HG02981 (cell line): ENCODE measurements around the gene PROX2.

ENCODE experiments used
- ATAC-seq: cut with Tn5 transposase; IDR thresholded peaks from one replicate; pipeline ENCODE4 v1.9.1; 2021; ENCODE audit warnings: mild to moderate bottlenecking, moderate library complexity; ENCODE audit not compliant: unreplicated experiment

The PROX2 gene, protein sequence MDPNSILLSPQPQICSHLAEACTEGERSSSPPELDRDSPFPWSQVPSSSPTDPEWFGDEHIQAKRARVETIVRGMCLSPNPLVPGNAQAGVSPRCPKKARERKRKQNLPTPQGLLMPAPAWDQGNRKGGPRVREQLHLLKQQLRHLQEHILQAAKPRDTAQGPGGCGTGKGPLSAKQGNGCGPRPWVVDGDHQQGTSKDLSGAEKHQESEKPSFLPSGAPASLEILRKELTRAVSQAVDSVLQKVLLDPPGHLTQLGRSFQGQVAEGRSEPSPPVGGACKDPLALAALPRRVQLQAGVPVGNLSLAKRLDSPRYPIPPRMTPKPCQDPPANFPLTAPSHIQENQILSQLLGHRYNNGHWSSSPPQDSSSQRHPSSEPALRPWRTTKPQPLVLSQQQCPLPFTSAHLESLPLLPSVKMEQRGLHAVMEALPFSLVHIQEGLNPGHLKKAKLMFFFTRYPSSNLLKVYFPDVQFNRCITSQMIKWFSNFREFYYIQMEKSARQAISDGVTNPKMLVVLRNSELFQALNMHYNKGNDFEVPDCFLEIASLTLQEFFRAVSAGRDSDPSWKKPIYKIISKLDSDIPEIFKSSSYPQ

DNA sequence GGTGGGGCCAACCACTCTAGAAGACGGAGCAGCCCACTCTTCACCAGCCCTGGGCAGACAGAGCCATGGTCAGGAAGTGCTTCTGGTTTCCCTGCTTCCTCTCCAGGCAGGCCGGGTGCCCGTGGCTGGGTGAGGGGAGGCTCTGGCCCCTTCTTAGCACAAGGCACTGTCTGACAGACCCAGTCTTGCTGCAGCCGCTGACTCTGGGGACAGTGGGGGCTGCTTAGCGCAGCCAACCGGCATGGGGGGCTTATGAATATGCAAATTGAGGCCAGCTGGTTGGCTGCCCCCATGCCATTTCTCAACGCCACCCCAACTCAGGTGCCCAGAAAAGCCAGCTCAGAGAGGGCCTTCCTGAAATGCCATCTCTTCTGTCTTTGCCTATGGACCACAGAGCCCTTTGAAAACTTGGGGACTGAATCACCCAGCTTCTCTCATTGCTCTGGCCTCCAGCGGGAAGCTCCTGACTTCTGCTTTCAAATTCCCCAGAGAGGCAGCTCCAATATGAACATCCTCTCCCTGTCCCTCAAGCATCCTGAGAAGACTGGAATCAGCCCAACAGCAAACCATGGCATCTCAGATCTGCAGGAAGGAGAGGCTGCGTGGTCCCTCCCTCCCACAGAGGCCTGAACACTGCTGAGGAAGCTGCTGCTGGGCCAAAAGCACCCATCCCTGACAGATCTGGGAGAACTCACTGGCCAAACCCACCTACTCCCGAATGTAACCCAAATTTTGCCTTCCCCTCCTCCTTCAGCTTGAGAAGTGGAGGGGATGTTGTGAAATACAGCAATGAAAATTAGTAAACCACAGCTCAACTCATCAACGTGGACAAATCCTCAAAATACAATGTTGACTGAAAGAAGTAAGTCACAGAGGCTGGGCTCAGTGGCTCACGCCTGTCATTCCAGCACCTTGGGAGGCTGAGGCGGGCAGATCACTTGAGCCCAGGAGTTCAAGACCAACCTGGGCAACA, at the start of gene PROX2:
Gene PROX2, minus strand, starts transcription at position 205 of the 973 bp plus-strand sequence. CDS start 12,311 bp downstream, outside the sequence.
- no peak for ATAC-seq

DNA sequence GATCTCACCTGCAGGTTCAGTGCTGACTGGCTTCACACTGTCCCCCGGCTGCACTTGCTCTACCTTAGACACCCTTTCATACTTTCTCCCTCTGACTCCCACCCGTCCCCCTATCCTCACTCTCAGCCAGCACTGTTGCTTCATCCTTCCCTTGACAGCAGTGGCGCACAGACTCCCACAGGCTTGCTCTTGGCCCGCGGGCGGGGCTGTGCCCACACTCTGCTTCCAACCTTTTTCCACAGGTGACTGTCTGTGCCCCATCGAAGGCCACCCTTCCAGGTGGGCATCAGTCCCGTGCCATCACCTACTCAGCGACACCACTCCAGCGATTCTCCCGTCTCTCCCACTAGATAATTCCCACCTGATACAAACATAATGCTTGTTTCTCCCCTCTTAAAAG, 48.1 kb upstream of the PROX2 start:
- ATAC-seq: no peak

DNA sequence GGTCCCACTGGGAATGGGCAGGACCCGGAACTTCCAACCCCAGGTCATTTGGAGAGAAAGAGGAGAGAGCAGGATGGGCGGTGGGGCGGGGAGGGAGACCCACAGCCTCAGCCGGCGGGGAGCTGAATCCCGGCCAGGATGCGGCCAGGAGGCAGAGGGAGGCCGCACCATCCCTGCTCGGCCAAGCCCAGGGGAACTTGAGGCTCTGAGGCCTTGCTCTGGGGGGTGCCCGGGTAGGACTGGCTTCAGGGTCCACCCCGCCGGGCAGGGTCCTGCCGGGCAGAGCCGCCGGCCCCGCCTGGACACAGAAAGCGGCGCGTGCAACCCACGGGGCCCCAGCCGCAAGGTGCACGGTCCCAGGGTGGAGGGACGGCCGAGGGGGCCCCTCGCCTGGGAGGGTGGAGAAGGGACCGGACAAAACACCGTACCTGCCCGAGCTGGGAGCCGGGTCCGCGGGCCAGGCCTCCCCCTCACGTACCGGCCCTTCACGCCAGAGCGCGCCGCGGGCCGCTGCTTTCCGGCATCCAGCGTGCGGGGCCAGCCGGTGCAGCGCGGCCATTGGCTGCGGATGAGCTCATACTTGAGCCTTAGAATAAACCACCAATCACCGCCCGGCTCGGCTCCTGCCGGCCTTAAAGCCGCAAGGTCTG, 46.9 kb upstream of the PROX2 start, which contains the start of gene RPS6KL1:
Gene RPS6KL1, minus strand, starts transcription at position 509 of the 650 bp plus-strand sequence. CDS start 1,719 bp downstream, outside the sequence.
- ATAC-seq: peak; percentile 95

DNA sequence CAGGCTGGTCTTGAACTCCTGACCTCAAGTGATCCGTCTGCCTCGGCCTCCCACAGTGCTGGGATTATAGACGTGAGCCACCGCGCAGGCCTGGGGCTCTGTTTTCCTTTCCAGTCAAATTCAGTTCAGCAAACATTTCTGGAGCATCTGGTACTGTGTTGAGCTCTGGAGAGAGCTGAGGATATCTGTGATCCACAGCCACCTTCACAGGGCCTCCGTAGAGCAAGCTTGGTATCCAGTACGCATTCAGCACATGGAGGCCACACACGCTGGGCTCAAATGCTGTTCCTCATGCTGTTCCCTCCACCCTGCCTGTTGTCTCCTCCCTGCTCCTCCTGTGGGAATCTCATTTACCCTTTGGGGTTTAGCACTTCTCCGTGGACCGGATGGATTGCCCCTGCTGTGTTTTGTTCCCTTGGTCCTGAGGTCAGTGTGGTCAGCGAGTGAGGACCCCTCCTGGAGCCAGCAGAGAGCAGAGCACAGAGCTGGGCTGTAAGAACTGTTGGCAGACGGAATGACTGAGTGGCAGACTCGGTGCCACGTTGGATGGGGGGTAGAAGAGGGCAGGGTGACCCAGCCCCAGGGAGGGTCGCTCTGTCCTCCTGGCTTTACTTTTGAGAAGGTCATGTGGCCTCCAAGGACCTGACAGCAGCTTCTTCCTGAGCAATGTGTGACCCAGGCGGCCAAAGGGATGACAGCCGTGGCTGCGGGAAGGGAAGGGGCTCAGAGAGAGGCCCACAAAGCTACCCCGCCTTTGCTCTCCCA, 46.2 kb upstream of the PROX2 start:
- ATAC-seq: no peak

DNA sequence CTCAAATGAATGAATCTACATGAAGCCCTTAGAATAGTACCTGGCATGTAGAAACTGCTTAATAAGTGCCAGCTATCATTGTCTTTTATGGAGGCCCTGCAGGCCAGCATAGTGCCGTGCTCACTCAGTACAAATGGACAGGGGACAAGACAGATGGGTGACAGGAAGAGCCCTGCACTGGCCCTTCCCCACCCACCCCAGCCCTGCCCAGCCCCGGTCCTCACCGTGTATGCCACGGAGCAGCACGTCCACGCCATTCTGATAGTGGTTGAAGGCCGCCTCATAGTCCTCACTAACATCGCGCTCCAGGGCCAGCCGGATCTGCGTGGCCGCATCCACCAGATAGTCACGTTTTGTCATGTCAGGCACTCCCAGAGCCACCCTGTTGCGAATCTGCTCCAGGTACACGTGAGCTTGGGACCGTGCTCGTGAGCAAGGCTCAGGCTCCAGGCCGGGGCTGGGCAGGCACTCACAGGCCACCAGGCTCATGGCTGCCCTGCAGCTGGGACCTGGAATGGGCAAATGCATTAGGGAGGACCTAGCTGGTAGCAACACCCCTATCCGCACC, 45.2 kb upstream of the PROX2 start:
- no peak for ATAC-seq

DNA sequence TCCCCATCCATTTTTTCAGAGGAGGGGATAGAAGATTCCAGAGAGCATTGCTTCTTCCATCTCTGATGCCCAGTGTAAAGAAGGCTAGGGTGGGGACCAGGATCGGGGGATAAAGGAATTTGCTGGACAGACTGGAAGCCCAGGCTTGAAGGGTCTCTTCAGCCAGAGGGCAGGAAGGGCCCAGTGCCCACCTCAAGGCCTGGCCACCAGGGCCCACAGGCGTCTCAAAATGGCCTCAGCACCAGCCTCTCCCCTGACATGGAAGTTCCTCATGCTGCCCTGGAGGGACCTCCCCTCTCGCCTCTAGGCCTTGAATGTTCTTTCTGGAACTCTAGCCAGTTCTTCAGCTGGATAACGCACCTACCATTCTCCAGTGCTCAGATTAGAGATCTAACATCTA, 44.3 kb upstream of the PROX2 start:
- ATAC-seq: no peak

DNA sequence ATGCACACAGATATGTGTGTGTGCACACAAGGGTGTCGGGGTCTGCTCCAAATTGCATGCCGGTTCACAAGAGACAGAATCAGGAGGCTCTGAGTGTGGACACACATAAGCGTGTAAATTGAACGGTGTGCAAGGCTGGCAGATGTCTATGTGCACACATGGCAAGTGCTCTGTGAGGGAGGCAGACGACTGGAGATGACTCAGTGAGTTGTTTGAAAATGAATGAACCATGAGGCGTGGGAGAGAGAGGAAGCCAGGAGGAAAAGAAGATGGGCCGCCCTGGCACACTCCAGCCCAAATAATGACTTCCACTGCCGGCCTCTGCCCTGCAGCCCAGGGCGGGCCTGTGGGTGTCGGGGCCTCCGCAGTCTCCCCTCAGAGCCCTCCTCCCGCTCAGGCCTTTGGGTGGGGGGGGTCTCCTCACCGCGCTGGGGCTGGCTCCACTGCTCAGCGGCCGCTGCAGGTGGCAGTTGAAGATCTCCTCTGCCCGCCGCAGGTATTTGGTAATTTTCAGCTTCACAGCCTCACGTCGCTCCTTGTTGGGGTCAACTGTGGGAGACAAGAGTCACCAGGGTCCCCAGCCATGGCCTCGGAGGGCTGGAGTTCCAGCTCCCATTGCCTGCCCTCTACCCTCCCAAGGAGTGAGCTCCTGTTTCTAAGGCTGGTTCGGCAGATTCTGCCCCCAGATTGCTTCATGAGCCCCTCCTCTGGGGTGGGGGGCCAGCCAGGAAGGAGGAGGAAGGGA, 43.6 kb upstream of the PROX2 start:
- ATAC-seq: no peak

DNA sequence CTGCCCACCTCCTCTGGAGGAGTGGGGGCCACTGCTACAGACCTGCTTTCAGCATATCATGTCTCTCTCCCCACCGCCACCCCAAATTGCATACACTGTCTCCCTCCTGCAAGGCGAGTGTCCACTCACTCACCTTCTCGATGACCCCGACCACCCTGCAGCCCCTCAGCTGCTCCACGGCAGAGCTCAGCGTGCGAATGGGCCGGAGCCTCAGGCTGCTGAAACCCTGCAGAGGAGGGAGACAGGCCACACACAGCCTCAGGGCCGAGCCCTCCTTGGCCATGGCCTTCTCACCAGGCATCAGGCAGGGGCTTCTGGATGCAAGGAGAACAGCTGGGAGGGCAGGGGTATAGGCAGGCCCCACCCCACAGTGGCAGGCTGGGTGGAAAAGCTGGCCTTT, 42.4 kb upstream of the PROX2 start:
- no peak for ATAC-seq

DNA sequence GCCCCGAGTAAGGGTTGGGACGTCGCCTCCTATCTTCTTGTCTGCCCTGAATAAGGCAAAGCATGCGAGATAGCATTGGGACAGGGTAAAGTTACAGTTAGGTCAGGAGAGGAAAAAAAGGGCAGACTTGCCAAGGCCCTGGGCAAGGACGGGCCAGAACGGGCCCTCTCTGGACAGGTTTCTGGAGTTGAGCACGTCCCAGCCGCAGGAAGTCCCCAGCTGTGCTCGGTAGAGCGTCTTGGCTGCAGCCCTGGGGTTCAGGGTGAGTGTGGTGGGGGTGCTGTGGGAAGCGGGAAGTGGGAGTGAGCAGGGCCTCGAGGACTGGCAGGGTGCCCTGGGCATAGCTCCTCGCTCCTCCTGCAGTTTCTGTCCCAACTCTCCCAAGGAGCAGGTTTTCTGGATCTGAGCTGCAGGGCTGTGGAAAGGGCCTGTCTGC, 41.7 kb upstream of the PROX2 start:
- ATAC-seq: no peak

DNA sequence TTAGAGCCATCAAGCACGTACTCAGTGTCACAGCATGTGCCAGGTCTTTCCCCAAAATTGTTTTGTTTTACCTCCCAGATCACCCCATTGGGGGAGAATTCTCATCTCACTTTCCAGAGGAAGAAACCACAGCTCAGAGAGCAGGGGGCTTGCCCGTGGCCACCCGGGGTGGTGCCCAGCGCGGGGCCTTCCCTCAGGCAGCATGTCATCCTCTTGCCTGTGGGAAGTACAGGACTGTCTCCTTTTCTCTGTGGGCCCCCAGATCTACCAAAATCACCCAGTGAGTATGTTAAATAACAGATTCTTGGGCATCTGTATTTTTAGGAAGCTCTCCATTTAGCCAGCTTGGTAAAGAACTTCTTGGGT, 41.2 kb upstream of the PROX2 start:
- no peak for ATAC-seq

DNA sequence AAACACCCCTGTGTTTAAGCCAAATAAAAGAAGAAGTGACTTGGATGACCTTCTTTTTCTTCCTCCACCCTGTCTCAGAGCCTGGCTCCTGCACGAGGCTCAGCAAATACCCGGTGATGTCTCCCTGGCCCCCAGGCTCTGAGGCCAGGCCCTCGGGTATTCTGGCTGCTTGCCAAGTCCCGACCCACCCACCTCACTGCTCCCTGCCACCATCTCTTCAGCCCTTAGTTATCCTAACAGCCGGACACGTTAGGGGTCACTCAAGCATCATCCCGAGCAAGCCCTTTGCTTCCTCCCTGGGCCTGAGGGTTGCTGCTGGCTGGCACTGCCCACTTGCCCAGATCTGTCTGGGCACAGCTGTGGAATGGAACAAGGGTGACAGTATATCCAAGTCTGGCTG, 39.9 kb upstream of the PROX2 start:
- no peak for ATAC-seq

DNA sequence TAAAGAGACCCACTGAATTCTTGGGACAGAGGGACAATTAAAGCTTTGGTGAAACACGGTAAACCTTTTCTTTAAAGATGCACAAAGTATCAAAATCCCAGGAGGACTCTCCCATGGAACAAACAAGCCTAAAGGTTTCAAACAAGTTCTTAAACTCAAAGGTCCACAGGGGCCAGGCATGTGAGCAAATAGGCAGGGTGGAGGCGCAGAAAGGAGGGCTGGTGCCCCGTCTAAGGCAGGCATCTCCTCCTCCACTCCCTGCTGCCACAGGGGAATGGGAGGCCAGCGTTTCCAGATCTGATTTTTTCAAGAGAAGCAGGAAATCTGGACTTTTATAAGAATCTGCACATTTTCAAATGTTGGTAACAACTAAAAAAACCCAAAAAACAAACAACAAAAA, 39.5 kb upstream of the PROX2 start:
- no peak for ATAC-seq

DNA sequence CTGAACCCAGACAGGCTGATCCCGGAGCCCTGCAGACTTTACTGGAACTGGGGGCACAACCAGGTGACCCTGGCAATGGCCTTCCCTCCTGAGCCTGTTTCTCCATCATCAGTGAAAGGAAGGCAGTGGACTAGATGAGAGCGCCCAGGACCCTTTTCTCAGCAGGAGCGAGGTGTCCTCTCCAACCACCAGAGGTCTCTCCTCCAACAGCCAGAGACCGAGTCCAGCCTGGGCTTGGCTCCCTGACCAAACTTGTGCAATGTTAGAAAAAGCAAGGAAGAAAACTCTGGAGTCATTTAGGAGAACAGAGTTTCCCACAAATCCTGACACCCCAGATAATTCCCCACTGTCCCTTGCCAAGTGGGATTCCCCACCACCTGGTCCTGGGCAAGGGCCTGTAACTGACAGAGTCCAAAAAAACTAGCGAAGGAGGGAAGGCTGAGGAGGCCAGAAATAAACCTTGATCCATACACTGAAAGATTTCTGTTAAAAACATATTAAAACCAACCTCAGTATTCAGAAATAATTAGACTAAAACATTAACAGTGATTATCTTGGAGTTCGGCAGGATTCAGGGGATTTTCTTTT, 38.1 kb upstream of the PROX2 start:
- no peak for ATAC-seq

DNA sequence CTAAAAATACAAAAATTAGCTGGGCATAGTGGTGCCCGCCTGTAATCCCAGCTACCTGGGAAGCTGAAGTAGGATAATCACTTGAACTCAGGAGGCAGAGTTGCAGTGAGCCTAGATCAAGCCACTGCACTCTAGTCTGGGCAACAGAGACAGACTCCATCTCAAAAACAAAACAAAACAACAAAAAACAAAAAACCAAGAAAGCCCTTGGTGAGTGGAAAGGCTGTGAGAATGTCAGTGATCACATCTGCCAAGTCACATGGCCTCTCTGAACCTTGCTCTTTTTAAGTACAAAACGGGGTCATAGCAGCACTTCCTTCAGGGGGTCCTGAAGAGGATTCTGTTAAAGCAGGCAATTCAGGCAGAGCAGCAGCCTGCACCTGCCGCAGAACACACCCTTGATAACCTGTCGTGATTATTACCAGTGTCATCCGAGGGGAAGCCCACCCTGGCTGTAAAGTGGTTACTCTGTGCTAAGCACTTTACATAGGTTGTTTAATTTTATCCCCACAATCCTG, 37.5 kb upstream of the PROX2 start:
- no peak for ATAC-seq

DNA sequence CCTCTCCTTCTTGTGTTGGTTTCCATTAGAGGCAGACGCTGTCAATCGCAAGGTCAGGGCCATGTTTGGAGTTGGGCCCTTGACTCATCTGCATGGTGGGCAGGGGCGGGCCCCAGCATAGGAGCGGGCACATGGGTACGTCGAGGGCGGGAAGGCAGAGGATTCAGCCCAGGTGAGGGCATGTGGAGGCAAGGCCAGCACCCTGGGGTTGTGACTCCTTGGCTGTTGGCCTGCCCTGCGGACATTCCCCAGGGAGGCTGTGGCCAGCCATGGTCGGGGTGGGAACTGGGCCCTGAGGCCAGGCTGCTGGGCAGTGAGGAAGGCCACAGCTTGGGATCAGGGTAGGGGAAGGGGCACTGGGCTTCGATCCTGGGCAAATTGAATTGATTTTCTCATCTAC, 36.9 kb upstream of the PROX2 start:
- ATAC-seq: no peak

DNA sequence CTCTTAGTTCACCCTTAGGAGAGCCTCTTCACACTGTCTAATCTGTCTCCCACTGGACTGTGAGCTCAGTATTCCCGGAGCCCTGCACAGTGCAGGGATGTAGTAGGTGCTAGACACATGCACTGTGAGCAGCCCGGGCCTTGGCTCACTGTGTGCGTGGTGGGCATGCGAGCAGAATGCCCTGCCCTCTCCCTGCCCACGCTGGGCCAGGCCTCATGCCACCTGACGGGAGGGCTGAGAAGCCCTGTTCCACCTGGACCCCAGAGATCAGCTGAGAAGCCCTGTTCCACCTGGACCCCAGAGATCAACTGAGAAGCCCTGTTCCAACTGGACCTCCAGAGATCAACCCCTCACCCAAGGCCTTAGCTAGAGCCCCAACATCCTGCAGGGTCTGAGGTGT, 36.2 kb upstream of the PROX2 start:
- ATAC-seq: no peak

DNA sequence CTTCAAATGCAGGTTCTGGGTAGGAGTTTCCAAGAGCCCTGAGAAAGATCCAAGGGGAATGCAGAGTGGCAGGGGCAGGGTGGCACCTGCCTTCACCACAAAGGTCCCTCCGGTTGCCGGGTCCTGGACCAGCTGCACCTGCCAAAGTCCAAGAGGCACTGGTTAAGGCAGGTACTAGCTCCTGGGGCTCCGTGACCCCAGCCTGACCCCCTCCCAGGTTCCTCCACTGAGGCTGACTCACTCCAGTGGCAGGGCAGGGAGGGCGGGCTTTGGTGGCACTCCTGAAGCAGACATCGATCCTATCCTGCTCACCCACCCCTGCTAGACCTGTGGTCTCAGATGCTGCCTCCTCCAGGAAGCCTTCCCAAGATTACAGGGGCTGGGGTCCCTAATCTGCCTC, 35.8 kb upstream of the PROX2 start:
- ATAC-seq: no peak

DNA sequence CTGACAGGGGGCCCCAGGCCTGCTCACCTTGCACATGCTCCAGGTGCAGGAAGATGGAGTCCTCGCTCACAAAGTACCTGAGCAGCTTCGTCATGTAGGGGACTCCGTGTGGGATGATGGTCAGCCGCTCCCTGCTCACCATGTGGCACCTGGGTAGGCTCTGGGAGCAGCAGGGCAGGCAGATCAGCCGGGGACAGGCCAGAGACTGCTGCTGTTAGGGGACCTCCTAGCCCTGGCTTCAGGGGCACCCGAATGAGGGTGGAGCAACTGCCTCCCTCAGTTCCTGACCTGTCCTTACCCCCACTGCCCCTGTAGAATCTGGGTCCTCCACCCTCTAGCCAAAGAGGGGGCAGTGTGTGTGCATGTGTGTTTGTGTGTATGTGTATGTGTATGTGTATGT, 35.3 kb upstream of the PROX2 start:
- no peak for ATAC-seq
